ENCODE data around the gene CCDC107. TPM values are rescaled to one million over a fixed set of nuclear protein-coding genes. Genes with fewer than 3 reads are reported as not detected.

The CCDC107 gene
- total RNA-seq, 1 donor from 2014 or later = 32.5 TPM

DNA sequence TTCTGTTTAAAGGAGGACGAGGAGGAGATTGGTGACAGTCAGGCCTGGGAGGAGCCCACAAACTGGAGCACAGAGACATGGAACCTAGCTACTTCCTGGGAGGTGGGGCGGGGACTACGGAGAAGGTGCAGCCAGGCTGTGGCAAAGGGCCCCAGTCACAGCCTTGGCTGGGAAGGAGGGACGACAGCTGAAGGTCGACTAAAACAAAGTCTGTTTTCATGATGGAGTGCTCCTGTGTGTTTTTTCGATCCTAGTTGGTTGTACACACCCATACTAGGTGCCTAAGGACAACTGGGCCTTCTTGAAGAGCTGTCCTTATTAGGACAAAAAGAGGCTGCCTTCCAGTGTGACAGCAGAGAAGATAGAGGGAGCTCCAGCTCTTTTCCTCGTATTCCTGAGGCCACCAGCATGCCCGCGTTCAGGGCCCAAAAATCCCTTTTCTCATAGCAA is 2.9 kb downstream of the CCDC107 start:
- ChIA-PET CTCF (interaction anchor here (0.6 to 12.0 kb wide), 5 partner anchors 34 to 57 kb away, joined by 3 to 127 read pairs (median 5); partner anchors contain the start of gene CD72), POLR2A (interaction anchor here (1.4 to 1.8 kb wide), 5 partner anchors 15 to 72 kb away, joined by 3 to 6 read pairs (median 5); partner anchors contain the start of gene CREB3)
- peak overlapping the region; percentile 12 for H3K4me3 Mint-ChIP-seq
- peaks cover 75% of the 10 kb centered on the region for H3K4me1 Mint-ChIP-seq
- no peak for DNase-seq
- TF ChIP-seq, protein P1, sequence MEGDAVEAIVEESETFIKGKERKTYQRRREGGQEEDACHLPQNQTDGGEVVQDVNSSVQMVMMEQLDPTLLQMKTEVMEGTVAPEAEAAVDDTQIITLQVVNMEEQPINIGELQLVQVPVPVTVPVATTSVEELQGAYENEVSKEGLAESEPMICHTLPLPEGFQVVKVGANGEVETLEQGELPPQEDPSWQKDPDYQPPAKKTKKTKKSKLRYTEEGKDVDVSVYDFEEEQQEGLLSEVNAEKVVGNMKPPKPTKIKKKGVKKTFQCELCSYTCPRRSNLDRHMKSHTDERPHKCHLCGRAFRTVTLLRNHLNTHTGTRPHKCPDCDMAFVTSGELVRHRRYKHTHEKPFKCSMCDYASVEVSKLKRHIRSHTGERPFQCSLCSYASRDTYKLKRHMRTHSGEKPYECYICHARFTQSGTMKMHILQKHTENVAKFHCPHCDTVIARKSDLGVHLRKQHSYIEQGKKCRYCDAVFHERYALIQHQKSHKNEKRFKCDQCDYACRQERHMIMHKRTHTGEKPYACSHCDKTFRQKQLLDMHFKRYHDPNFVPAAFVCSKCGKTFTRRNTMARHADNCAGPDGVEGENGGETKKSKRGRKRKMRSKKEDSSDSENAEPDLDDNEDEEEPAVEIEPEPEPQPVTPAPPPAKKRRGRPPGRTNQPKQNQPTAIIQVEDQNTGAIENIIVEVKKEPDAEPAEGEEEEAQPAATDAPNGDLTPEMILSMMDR (IDR thresholded peaks at IDR 0.05) = no peak
- ATAC-seq (ENCODE audit: low read depth) = no peak
- H3K27me3 Mint-ChIP-seq = peaks cover 5% of the 10 kb centered on the region
- H3K27ac Mint-ChIP-seq = peak overlapping the region; percentile 24
- intact Hi-C loops (cut with micrococcal nuclease) = no loop called here
- no peaks in the 10 kb centered on the region for H3K9me3 Mint-ChIP-seq
- H3K36me3 Mint-ChIP-seq (ENCODE audit: low read depth) = peaks cover 33% of the 10 kb centered on the region

DNA sequence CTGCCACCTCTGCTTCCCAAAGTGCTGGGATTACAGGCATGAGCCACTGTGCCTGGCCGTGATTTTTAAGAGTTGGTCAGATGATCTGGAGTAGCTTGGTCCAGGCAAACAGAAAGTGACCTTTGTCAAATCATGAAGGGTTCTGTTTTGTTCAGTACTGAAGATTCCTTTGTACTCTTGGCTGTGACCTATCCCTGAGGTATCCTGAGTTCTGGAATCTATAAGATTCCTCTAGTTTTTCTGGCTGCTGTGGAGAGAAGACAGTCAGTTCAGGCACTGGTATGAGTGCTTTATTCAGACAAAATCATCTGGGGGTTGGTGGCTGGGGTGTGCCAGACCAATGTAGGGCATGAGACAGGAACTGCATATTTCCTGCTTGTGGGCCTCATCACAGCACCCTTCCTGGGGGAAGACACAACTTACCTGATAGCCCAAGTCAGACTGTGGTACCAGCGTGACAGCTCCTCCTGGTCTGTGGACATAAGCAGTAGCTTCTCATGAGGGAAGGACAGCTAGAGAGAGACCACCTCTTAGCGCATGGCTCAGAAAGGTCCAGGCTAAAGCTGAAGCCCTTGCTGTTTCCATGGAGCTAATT is 3.8 kb downstream of the CCDC107 start:
- ChIA-PET POLR2A (interaction anchor here (1.0 to 4.2 kb wide), 7 partner anchors 14 to 71 kb away, joined by 3 to 16 read pairs (median 5); partner anchors contain the start of genes CD72 and CREB3), CTCF (interaction anchor here (1.0 to 12.0 kb wide), 3 partner anchors 33 to 47 kb away, joined by 3 to 127 read pairs (median 12); partner anchors contain the start of gene CD72)
- Mint-ChIP-seq H3K9me3 (no peaks in the 10 kb centered on the region), H3K27me3 (peaks cover 5% of the 10 kb centered on the region), H3K36me3 (ENCODE audit: low read depth) (peaks cover 33% of the 10 kb centered on the region), H3K27ac (peak overlapping the region; percentile 70), H3K4me3 (peak overlapping the region; percentile 55), H3K4me1 (peaks cover 76% of the 10 kb centered on the region)
- DNase-seq = no peak
- no peak for ATAC-seq (ENCODE audit: low read depth)
- intact Hi-C loops (cut with micrococcal nuclease) = no loop called here
- TF ChIP-seq, protein P1 (IDR thresholded peaks at IDR 0.05) = no peak

DNA sequence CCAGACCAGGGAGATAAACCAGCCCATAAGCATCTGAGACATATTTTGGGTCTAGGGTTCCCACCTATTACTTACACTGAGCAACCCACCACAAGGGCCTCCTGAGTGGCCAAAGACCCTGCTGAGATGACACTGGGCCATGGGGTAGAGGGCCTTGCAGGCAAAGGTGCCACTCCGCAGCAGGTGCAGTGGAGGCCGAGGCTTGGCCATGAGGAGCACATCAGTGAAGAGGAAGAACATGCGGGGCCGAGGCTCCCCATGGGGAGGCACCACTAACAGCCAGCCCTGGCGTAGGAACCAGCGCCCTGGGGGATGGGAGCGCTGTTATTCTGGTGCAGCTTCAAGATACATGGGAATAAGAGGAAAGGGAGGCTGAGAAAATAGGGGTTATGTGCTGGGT is 4.3 kb downstream of the CCDC107 start:
- Mint-ChIP-seq H3K4me3 (no peak overlapping the region), H3K36me3 (ENCODE audit: low read depth) (peaks cover 33% of the 10 kb centered on the region), H3K27me3 (peaks cover 5% of the 10 kb centered on the region), H3K4me1 (peaks cover 71% of the 10 kb centered on the region), H3K27ac (peak overlapping the region; percentile 75), H3K9me3 (no peaks in the 10 kb centered on the region)
- no peak for DNase-seq
- intact Hi-C loops (cut with micrococcal nuclease) = no loop called here
- TF ChIP-seq, protein P1 (IDR thresholded peaks at IDR 0.05) = no peak
- ATAC-seq (ENCODE audit: low read depth) = no peak
- ChIA-PET CTCF (interaction anchor here (2.3 to 12.0 kb wide), 2 partner anchors 34 to 47 kb away, joined by 12 to 127 read pairs; partner anchors contain the start of gene CD72), POLR2A (interaction anchor here (1.0 to 4.2 kb wide), 4 partner anchors 15 to 46 kb away, joined by 3 to 16 read pairs (median 4); partner anchors contain the start of gene CD72)

DNA sequence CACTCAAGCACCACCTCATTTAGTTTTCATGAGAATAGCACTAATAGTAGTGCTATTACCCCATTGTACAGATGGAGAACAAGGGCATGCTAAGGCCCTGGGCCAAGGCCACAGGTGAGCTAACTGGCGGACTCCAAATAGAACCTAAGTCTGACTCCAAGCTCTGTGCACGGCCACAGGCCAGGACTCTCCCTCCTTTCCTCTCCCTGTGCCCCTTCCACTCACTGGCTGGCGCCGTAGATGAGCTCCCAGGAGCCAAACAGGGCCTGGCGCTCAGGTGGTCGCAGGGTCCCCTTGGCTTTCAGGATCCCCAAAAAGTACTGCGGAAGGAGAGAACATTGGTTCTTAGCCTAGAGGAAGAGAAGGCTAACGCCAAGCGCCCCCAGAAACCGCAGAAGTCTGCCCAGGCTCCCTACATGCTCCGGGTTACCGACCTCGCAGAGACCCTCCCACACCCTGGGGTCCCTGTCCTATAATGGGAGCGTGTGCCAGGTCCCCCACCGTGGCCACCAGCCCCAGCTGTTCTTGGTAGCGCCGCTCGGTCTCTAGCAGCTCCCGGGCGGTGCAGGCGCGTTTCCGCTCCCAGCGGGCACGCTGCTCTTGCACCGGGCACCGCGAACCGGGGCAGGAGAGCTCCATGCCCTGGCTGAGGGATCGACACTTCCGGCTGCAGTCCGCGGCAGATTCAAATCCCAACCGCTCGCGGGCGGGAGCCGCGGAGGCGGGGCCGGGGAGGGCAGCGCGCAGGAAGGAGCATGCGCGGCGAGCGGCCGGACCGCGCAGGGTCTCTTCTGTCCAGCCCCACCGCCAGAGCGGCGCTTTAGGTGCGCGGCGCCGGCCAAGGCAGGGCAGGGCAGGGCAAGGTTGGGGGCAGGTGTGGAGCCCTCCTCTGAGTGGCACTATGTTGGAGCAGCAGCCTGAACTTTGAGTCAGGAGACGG is 6.7 kb downstream of the CCDC107 start, which contains the start of gene ARHGEF39:
Gene ARHGEF39, minus strand, starts transcription at position 665 of the 940 bp plus-strand sequence. Its CDS starts 26 bp downstream, at position 639.
- H3K9me3 Mint-ChIP-seq = no peaks in the 10 kb centered on the region
- H3K4me3 Mint-ChIP-seq = peak within 1 kb of the TSS; percentile 83
- TF ChIP-seq, protein P1 (IDR thresholded peaks at IDR 0.05) = no peak
- peaks cover 19% of the 10 kb centered on the region for H3K36me3 Mint-ChIP-seq (ENCODE audit: low read depth)
- no peaks in the 10 kb centered on the region for H3K27me3 Mint-ChIP-seq
- peak within 1 kb of the TSS; percentile 25 for H3K27ac Mint-ChIP-seq
- ATAC-seq (ENCODE audit: low read depth) = peak; percentile 71
- ChIA-PET POLR2A (interaction anchor here (1.0 to 4.2 kb wide), 12 partner anchors 8 to 67 kb away, joined by 3 to 16 read pairs (median 6); partner anchors contain the start of genes CD72, CREB3, TESK1 and TLN1), CTCF (interaction anchor here (1.2 to 12.0 kb wide), 3 partner anchors 25 to 50 kb away, joined by 3 to 127 read pairs (median 32); partner anchors contain the start of gene CD72)
- peaks cover 54% of the 10 kb centered on the region for H3K4me1 Mint-ChIP-seq
- peak; percentile 60 for DNase-seq
- intact Hi-C loops (cut with micrococcal nuclease) = loop anchor here (1.0 kb wide), 2 partner anchors 8 to 26 kb away; no protein-coding TSS in a partner anchor
